ENCODE measurements around the gene NKIRAS2.

NKIRAS2 gene

DNA sequence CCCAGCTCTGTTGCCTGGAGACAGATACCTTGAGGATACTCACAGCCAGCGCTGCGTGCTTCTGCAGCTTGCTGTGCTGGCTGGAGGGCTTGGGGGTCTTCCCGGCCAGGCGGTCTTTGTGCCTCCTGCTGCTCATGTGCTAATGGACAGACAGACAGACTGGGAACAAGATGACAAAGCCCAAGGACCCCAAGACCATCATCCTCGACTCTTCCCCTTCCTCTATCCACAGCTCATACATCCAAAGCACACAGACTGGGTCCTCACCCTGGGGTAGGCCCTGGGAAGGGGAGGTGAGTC is 7.7 kb downstream of the NKIRAS2 start:
- Histone ChIP-seq H3K4me1 (ENCODE audit: control insufficient read depth, insufficient read depth, low read length) (peaks cover 26% of the 10 kb centered on the region), H3K9me3 (ENCODE audit: control insufficient read depth, insufficient read depth, low read depth, low read length) (no peaks in the 10 kb centered on the region), H3K27ac (ENCODE audit: low read depth, low read length) (no peak overlapping the region), H3K9ac (ENCODE audit: low read length) (peak overlapping the region; percentile 18), H3K27me3 (ENCODE audit: control insufficient read depth, insufficient read depth, low read length) (no peaks in the 10 kb centered on the region), H3K4me3 (ENCODE audit: low read depth, low read length) (no peak overlapping the region), H3K36me3 (ENCODE audit: control insufficient read depth, insufficient read depth, low read length) (peaks cover 22% of the 10 kb centered on the region)

DNA sequence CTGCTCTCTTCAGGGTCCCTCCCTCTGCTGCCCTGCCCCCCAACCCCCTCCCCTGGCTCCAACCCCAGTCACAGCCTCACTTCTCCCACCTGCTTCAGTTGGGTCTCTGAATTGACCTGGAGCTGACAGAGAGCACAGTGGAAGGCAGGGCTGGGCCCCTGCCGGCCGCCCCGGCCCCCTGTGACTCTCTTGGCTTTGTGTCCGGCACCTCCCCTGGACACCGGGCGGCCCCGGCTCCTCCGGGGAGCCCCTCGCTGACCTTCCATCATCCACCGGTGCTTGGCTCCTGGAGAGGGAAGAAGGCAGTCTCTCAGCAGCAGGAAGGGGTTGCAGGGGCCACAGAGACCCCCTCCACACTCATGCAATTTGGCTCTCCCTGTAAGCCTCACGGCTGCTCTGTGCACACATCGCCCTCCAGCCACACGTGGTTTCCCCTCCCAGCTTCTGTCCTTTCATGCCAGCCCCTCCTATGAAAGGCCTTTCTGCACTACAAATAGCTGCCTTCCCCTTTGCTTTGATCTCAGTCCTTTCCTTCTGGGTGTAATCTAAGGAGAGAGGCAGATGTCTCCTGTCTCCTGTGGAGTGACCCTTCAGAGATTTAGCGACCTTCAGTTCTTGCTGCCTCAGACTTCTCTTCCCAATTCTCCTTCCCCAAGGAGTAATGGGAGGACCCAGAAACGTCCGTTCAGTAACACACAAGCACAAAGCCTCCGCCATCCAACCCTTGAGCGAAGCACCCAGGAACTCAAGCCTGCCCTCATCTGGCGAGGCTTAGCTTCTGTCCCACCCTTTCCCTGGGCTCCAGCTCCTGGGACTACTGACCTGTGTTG is 8.3 kb downstream of the NKIRAS2 start:
- Histone ChIP-seq H3K4me3 (ENCODE audit: low read depth, low read length) (peak overlapping the region; percentile 17; the same call in 1 of the 2 replicates), H3K27me3 (ENCODE audit: control insufficient read depth, insufficient read depth, low read length) (no peaks in the 10 kb centered on the region), H3K36me3 (ENCODE audit: control insufficient read depth, insufficient read depth, low read length) (peaks cover 16% of the 10 kb centered on the region), H3K27ac (ENCODE audit: low read depth, low read length) (no peak overlapping the region), H3K9ac (ENCODE audit: low read length) (peak overlapping the region; percentile 18), H3K4me1 (ENCODE audit: control insufficient read depth, insufficient read depth, low read length) (peaks cover 26% of the 10 kb centered on the region), H3K9me3 (ENCODE audit: control insufficient read depth, insufficient read depth, low read depth, low read length) (no peaks in the 10 kb centered on the region)

DNA sequence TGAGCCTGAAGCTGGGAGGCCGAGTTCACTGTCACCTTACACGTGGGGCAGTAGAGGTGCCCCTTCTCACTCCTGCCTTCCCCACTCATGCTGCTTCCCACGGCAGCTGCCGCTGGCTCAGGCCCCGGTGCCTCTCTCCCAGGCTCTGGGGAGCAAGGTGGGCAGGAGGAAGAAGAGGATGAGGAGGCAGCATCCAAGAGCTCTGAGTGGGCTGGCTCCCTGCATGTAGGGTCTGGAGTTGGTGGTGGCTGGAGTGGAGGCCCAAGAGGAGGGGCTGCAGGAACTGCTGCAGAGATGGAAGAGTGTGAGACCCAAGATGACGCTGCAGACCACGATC is 8.9 kb downstream of the NKIRAS2 start:
- Histone ChIP-seq H3K9me3 (ENCODE audit: control insufficient read depth, insufficient read depth, low read depth, low read length) (no peaks in the 10 kb centered on the region), H3K4me3 (ENCODE audit: low read depth, low read length) (no peak overlapping the region), H3K4me1 (ENCODE audit: control insufficient read depth, insufficient read depth, low read length) (peaks cover 26% of the 10 kb centered on the region), H3K9ac (ENCODE audit: low read length) (no peak overlapping the region), H3K36me3 (ENCODE audit: control insufficient read depth, insufficient read depth, low read length) (peaks cover 10% of the 10 kb centered on the region), H3K27me3 (ENCODE audit: control insufficient read depth, insufficient read depth, low read length) (no peaks in the 10 kb centered on the region), H3K27ac (ENCODE audit: low read depth, low read length) (no peak overlapping the region)

GRCh38 chr17:42031584-42031983 is 11.7 kb downstream of the NKIRAS2 start:
- H3K36me3 ChIP-seq (ENCODE audit: control insufficient read depth, insufficient read depth, low read length): no peaks in the 10 kb centered on the region
- H3K4me1 ChIP-seq (ENCODE audit: control insufficient read depth, insufficient read depth, low read length): peaks cover 20% of the 10 kb centered on the region
- H3K9ac ChIP-seq (ENCODE audit: low read length): no peak overlapping the region
- H3K9me3 ChIP-seq (ENCODE audit: control insufficient read depth, insufficient read depth, low read depth, low read length): no peaks in the 10 kb centered on the region
- H3K4me3 ChIP-seq (ENCODE audit: low read depth, low read length): no peak overlapping the region
- no peaks in the 10 kb centered on the region for H3K27me3 ChIP-seq (ENCODE audit: control insufficient read depth, insufficient read depth, low read length)
- H3K27ac ChIP-seq (ENCODE audit: low read depth, low read length): no peak overlapping the region

- H3K4me1 ChIP-seq (ENCODE audit: control insufficient read depth, insufficient read depth, low read length): peaks cover 14% of the 10 kb centered on the region
- no peaks in the 10 kb centered on the region for H3K9me3 ChIP-seq (ENCODE audit: control insufficient read depth, insufficient read depth, low read depth, low read length)
- H3K36me3 ChIP-seq (ENCODE audit: control insufficient read depth, insufficient read depth, low read length): no peaks in the 10 kb centered on the region
- H3K9ac ChIP-seq (ENCODE audit: low read length): no peak overlapping the region
- no peak overlapping the region for H3K4me3 ChIP-seq (ENCODE audit: low read depth, low read length)
- no peaks in the 10 kb centered on the region for H3K27me3 ChIP-seq (ENCODE audit: control insufficient read depth, insufficient read depth, low read length)
- no peak overlapping the region for H3K27ac ChIP-seq (ENCODE audit: low read depth, low read length)
Observed at GRCh38 chr17:42034059-42034458, 14.2 kb downstream of the NKIRAS2 start.

GRCh38 chr17:42038221-42038973 is 18.5 kb downstream of the NKIRAS2 start:
- Histone ChIP-seq H3K36me3 (ENCODE audit: control insufficient read depth, insufficient read depth, low read length) (no peaks in the 10 kb centered on the region), H3K9ac (ENCODE audit: low read length) (no peak overlapping the region), H3K27me3 (ENCODE audit: control insufficient read depth, insufficient read depth, low read length) (no peaks in the 10 kb centered on the region), H3K4me3 (ENCODE audit: low read depth, low read length) (no peak overlapping the region), H3K27ac (ENCODE audit: low read depth, low read length) (no peak overlapping the region), H3K9me3 (ENCODE audit: control insufficient read depth, insufficient read depth, low read depth, low read length) (no peaks in the 10 kb centered on the region), H3K4me1 (ENCODE audit: control insufficient read depth, insufficient read depth, low read length) (peaks cover 18% of the 10 kb centered on the region)

DNA sequence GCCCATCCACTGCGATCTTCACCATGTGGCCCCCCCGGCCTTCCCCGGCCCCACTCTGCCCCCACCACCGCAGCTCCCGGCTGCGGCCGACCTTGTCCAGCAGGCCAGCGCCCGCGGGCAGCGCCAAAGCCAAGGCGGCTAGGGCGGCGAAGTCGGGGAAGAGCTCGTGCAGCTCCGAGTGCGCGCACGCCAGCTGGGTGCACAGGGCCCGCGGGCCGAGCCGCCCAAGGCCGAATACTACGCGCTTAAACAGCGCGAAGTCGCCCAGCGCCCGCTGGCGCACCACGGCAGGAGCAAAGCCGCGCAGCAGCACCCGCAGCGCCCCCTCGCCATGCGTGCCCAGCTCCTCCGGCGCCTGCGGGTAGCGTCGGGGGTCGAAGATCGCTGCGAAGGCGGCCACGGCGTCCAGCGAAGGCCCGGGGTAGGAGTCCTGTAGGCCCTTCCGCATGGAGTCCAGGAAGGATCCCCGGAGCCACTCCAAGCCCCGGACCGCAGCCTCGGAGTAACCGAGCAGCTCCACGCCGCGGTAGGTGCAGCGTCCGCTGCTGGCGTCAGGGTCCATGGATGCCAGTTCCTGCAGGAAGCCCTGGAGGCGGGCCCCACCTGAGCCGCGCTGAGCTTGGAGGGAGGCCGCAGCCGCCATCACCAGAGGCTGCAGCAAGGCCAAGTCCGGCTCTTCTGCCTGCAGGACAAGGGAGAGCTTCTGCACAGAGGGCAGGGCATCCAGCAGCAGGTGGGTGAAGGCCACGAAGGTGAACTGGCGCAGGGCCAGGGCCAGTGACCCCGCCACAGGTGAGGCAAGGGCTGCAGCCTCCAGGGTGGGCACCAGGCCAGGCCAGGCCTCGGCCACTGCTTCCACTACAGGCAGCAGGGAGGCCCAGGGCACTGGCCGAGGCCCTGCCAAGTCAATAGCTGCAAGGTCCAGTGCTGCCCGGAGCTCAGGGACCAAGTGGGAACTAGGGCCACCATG is 20.2 kb downstream of the NKIRAS2 start:
- Histone ChIP-seq H3K36me3 (ENCODE audit: control insufficient read depth, insufficient read depth, low read length) (no peaks in the 10 kb centered on the region), H3K4me3 (ENCODE audit: low read depth, low read length) (no peak overlapping the region), H3K9ac (ENCODE audit: low read length) (no peak overlapping the region), H3K4me1 (ENCODE audit: control insufficient read depth, insufficient read depth, low read length) (peaks cover 18% of the 10 kb centered on the region), H3K27me3 (ENCODE audit: control insufficient read depth, insufficient read depth, low read length) (no peaks in the 10 kb centered on the region), H3K27ac (ENCODE audit: low read depth, low read length) (no peak overlapping the region), H3K9me3 (ENCODE audit: control insufficient read depth, insufficient read depth, low read depth, low read length) (no peaks in the 10 kb centered on the region)

DNA sequence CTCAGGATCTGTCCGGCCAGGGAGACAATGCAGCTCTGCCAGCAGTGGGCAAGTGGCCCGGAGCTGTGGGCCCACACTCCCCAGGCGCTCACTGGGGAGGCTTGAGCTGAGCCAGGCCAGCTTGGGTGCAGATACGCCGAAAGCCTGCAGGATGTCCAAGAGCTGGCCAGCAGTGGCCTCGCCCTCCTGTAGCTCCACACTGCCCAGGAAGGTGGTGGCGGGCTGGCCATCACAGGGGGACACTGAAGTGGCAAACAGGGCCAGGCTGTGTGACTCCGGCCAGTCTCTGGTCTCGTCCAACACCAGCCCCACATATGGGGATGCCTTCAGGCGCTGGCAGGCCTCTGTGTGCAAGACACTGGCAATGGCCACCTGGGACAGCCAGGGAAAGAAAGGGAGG is 20.9 kb downstream of the NKIRAS2 start:
- H3K9me3 ChIP-seq (ENCODE audit: control insufficient read depth, insufficient read depth, low read depth, low read length): no peaks in the 10 kb centered on the region
- no peaks in the 10 kb centered on the region for H3K36me3 ChIP-seq (ENCODE audit: control insufficient read depth, insufficient read depth, low read length)
- peaks cover 18% of the 10 kb centered on the region for H3K4me1 ChIP-seq (ENCODE audit: control insufficient read depth, insufficient read depth, low read length)
- H3K27me3 ChIP-seq (ENCODE audit: control insufficient read depth, insufficient read depth, low read length): no peaks in the 10 kb centered on the region
- H3K9ac ChIP-seq (ENCODE audit: low read length): no peak overlapping the region
- H3K27ac ChIP-seq (ENCODE audit: low read depth, low read length): no peak overlapping the region
- H3K4me3 ChIP-seq (ENCODE audit: low read depth, low read length): no peak overlapping the region

GRCh38 chr17:42041619-42042018 is 21.7 kb downstream of the NKIRAS2 start:
- no peak overlapping the region for H3K4me3 ChIP-seq (ENCODE audit: low read depth, low read length)
- H3K9ac ChIP-seq (ENCODE audit: low read length): no peak overlapping the region
- H3K27ac ChIP-seq (ENCODE audit: low read depth, low read length): no peak overlapping the region
- H3K9me3 ChIP-seq (ENCODE audit: control insufficient read depth, insufficient read depth, low read depth, low read length): no peaks in the 10 kb centered on the region
- no peaks in the 10 kb centered on the region for H3K36me3 ChIP-seq (ENCODE audit: control insufficient read depth, insufficient read depth, low read length)
- peaks cover 18% of the 10 kb centered on the region for H3K4me1 ChIP-seq (ENCODE audit: control insufficient read depth, insufficient read depth, low read length)
- H3K27me3 ChIP-seq (ENCODE audit: control insufficient read depth, insufficient read depth, low read length): no peaks in the 10 kb centered on the region

DNA sequence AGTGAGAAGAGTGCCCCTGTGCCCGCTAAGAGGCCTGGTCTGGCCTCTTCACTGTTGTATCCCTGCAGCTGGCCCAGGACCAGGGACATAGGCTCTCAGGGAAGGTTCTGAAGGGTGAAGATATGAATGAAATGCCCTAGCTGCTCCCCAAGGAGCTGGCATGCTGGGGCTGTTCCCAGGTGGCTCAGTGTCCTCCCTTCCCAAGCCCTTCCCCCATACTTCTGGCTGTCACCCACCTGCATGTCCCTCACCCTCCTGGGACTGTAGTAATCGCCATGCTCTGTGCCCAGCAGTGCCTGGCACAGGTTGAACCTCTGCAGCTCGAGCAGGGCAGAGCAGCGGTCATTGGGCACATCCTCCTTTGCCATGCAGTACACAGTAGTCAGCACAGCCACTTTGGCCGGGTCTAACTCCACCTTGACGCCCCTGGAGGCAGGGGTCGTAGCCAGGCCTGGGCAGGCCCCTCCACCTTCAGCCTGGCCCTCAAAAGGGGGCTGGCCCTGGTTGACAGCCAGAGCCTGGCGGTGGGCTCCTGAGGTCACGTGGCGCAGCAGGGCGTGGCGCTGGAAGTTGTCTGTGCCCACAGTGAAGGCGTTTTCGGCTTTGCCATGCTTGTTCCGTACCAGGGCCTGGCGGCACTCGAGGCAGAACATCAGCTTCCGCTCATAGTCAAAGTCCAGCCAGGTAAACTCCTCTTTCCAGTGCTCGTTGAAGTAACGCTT is 22.9 kb downstream of the NKIRAS2 start:
- Histone ChIP-seq H3K36me3 (ENCODE audit: control insufficient read depth, insufficient read depth, low read length) (no peaks in the 10 kb centered on the region), H3K4me1 (ENCODE audit: control insufficient read depth, insufficient read depth, low read length) (peaks cover 9% of the 10 kb centered on the region), H3K9me3 (ENCODE audit: control insufficient read depth, insufficient read depth, low read depth, low read length) (no peaks in the 10 kb centered on the region), H3K4me3 (ENCODE audit: low read depth, low read length) (no peak overlapping the region), H3K27me3 (ENCODE audit: control insufficient read depth, insufficient read depth, low read length) (no peaks in the 10 kb centered on the region), H3K9ac (ENCODE audit: low read length) (no peak overlapping the region), H3K27ac (ENCODE audit: low read depth, low read length) (no peak overlapping the region)

Measured in HUES6 (cell line).